ENCODE data around the gene DUSP3.

DUSP3 gene

GRCh38 chr17:43757171-43757660, 21.6 kb downstream of the DUSP3 start:
- no peak for DNase-seq (ENCODE audit: low read depth)
- H3K4me3 ChIP-seq (ENCODE audit: control insufficient read depth, low read depth, low read length), result no peak overlapping the region
- TF ChIP-seq CTCF (IDR thresholded peaks at IDR 0.05; ENCODE audit: control insufficient read depth, insufficient read depth, low read depth, low read length, missing control alignments), result no peak

DNA sequence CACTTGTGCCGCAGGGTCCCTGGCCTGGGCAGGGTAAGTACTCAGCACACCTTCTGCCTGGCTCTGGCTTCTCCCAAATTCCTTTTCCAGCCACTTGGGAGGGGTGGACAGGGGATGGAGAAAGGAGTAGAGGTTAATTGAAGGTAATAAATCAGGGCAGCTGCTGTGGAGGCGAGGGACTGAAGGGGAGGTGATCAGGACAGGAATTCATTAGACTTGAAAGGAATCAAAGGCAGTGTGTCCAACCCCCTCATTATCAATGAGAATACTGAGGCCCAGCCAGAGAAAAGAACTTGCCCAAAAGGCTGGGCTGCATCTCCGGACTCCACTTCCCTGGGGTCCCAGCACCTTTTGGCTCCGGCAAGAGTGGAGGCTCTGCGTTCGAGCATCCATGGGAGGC, 22.6 kb downstream of the DUSP3 start:
- DNase-seq (ENCODE audit: low read depth), result no peak
- TF ChIP-seq CTCF (IDR thresholded peaks at IDR 0.05; ENCODE audit: control insufficient read depth, insufficient read depth, low read depth, low read length, missing control alignments), result no peak

DNA sequence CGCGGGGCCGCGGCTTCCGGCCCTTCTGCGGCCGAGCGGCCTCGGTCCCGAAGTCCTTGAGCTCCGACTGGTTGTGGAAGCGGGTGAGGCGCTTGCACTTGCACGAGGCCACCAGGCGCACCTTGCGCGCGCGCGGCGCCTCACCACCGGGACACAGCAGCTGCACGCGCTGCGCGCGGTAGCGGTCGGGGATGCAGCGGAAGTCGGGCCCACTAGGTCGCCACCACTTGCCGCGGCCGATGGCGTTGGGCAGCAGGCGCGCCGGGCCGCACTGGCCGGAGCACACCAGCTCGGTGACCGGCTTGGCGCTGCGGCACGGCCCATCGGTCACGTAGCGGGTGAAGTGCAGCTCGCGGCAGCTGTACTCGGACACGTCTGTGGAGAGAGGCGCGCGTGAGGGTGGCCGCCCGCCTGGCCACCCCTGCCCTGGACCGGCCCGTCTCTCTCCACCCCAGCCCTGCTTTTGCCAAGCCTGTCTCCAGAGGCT, 23.3 kb downstream of the DUSP3 start:
- no peak for TF ChIP-seq CTCF (IDR thresholded peaks at IDR 0.05; ENCODE audit: control insufficient read depth, insufficient read depth, low read depth, low read length, missing control alignments)
- no peak for DNase-seq (ENCODE audit: low read depth)
- no peak overlapping the region for H3K4me3 ChIP-seq (ENCODE audit: control insufficient read depth, low read depth, low read length)

More for the DNA sequence above, 22.6 kb downstream of the DUSP3 start:
- H3K4me3 ChIP-seq (ENCODE audit: control insufficient read depth, low read depth, low read length), result no peak overlapping the region

DNA sequence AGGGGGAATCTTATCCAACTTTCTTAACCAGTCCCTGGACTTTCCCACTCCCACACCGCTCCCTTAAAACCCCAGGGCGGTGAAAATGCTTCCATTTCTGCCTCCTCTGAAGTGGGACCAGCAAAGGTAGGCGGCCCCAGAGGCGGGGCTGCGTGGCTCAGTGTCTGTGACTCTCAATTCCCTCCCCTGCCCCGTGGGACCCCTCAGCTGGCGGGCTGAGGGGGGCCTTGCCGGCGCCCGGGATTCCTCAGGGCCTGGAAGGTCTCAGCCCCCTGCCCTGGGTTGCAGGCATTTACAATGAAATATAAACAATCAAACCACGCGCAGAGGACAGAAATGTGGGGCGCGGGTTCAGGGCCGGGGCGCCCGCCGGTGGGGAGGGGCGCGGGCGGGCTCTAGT, 23.8 kb downstream of the DUSP3 start:
- no peak for TF ChIP-seq CTCF (IDR thresholded peaks at IDR 0.05; ENCODE audit: control insufficient read depth, insufficient read depth, low read depth, low read length, missing control alignments)
- DNase-seq (ENCODE audit: low read depth), result no peak
- H3K4me3 ChIP-seq (ENCODE audit: control insufficient read depth, low read depth, low read length), result no peak overlapping the region

GRCh38 chr17:43753493-43754129, 25.2 kb downstream of the DUSP3 start:
- no peak for TF ChIP-seq CTCF (IDR thresholded peaks at IDR 0.05; ENCODE audit: control insufficient read depth, insufficient read depth, low read depth, low read length, missing control alignments)
- H3K4me3 ChIP-seq (ENCODE audit: control insufficient read depth, low read depth, low read length), result no peak overlapping the region
- DNase-seq (ENCODE audit: low read depth), result no peak

DNA sequence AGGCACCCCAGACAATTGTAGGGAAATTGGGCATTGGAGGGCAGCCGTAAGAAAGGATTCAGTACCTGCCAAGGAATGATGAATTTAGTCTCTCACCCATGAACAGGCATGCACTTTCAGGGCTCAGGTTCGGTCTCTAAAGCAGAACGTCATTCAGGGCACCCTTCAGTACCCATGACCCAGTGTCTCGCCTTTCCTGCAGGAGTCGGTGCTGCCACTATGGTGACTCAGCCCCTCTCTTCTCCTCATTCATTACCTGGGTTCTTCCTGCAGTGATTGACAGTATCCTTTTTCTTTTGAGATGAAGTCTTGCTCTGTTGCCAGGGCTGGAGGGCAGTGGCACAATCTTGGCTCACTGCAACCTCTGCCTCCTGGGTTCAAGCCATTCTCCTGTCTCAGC, 28.6 kb downstream of the DUSP3 start:
- TF ChIP-seq CTCF (IDR thresholded peaks at IDR 0.05; ENCODE audit: control insufficient read depth, insufficient read depth, low read depth, low read length, missing control alignments), result no peak
- no peak for DNase-seq (ENCODE audit: low read depth)
- no peak overlapping the region for H3K4me3 ChIP-seq (ENCODE audit: control insufficient read depth, low read depth, low read length)
